Right lobe of liver (tissue), 4 donors: Measurements from ENCODE around the gene CLPTM1L.
"Not testable (repeated sequence)": the region's sequence is repeated elsewhere in the genome, so short reads cannot be mapped to it uniquely, and the experiment has no call there.

Experiments used
- POLR2A ChIP-seq: fragments of 450-650 bp; IDR thresholded peaks from one replicate; pipeline ENCODE4 v1.6.1; 2017; ENCODE audit warnings: antibody characterized with exemption, mild to moderate bottlenecking
- TF ChIP-seq, protein P1 (sequence below), 4 donors: fragments of 200-600 bp in 3 of 4; fragments of 450-650 bp in 1 of 4; IDR thresholded peaks; one replicate each; pipeline versions ENCODE4 v1.5.1 to v1.8.0; 2016 to 2022; ENCODE audit warnings: antibody characterized with exemption in 4 of 4, mild to moderate bottlenecking in 2 of 4
- donor health status: DM: no; HTN: no; CAD: no.
- donor health status: DM: no; HTN: no; CAD: no.
- donor health status: DM: no; HTN: yes; CAD: no.

DNA sequence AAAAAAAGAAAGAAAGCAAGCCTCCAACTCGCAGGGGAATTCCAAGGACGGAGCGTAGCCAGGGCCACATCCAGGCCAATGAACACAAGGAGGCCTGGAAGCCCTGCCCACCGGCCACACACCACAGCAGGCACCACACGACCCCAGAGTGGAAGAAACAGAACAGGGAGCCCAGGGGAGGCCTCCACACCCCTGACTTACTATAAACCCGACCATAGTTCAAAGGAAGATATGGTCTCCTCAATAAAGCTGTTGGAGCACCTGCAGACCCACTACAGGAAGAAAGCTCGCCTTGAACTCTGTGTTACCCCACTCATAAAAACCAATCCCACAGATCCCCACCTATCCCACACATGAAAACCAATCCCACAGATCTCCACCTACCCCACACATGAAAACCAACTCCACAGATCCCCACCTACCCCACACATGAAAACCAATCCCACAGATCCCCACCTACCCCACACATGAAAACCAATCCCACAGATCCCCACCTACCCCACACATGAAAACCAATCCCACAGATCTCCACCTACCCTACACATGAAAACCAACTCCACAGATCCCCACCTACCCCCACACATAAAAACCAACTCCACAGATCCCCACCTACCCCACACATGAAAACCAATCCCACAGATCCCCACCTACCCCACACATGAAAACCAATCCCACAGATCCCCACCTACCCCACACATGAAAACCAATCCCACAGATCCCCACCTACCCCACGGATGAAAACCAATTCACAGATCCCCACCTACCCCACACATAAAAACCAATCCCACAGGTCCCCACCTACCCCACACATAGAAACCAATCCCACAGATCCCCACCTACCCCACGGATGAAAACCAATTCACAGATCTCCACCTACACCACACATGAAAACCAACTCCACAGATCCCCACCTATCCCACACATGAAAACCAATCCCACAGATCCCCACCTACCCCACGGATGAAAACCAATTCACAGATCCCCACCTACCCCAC lies 69.2 kb downstream of the CLPTM1L start:
- not testable (repeated sequence) for TF ChIP-seq POLR2A
- TF ChIP-seq, protein P1, sequence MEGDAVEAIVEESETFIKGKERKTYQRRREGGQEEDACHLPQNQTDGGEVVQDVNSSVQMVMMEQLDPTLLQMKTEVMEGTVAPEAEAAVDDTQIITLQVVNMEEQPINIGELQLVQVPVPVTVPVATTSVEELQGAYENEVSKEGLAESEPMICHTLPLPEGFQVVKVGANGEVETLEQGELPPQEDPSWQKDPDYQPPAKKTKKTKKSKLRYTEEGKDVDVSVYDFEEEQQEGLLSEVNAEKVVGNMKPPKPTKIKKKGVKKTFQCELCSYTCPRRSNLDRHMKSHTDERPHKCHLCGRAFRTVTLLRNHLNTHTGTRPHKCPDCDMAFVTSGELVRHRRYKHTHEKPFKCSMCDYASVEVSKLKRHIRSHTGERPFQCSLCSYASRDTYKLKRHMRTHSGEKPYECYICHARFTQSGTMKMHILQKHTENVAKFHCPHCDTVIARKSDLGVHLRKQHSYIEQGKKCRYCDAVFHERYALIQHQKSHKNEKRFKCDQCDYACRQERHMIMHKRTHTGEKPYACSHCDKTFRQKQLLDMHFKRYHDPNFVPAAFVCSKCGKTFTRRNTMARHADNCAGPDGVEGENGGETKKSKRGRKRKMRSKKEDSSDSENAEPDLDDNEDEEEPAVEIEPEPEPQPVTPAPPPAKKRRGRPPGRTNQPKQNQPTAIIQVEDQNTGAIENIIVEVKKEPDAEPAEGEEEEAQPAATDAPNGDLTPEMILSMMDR (IDR thresholded peaks at IDR 0.05): not testable (repeated sequence)
